ENCODE data around the gene C3orf18. TPM values are rescaled to one million over a fixed set of nuclear protein-coding genes. Genes with fewer than 3 reads are reported as not detected.

C3orf18 gene
- total and polyA plus RNA-seq, 12 donors, result 6.6 to 44.3 (median 14.7) TPM

DNA sequence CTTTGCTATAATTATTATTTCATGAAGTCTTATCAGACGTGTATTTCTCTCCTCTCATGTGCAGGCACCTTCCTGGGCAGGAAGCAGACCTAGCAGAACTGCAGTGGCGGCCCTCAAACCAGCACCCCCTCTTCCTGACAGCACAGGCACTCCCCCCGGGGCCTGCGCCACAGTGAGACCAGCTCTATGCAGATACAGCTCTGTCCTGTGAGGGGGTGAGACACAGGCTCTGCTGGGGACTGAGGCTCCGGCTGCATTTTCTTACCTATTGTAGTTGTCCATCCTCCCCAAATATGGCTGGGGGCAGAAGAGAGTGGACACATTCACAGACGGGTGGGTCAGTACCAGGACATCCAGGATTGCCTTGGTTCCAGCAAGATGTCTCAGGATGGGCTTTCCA is 39.0 kb upstream of the C3orf18 start:
- peaks cover 0 to 18% of the 10 kb centered on the region in 2 donors for H3K36me3 ChIP-seq (replicated peaks in 1 of 2)
- DNase-seq, result no peak
- no peaks in the 10 kb centered on the region for H3K9me3 ChIP-seq (replicated peaks in 1 of 3)
- H3K4me3 ChIP-seq, result no peak overlapping the region
- TF ChIP-seq, protein P1, sequence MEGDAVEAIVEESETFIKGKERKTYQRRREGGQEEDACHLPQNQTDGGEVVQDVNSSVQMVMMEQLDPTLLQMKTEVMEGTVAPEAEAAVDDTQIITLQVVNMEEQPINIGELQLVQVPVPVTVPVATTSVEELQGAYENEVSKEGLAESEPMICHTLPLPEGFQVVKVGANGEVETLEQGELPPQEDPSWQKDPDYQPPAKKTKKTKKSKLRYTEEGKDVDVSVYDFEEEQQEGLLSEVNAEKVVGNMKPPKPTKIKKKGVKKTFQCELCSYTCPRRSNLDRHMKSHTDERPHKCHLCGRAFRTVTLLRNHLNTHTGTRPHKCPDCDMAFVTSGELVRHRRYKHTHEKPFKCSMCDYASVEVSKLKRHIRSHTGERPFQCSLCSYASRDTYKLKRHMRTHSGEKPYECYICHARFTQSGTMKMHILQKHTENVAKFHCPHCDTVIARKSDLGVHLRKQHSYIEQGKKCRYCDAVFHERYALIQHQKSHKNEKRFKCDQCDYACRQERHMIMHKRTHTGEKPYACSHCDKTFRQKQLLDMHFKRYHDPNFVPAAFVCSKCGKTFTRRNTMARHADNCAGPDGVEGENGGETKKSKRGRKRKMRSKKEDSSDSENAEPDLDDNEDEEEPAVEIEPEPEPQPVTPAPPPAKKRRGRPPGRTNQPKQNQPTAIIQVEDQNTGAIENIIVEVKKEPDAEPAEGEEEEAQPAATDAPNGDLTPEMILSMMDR (IDR thresholded peaks at IDR 0.05), result no peak
- TF ChIP-seq POLR2A (IDR thresholded peaks at IDR 0.05), result no peak
- 64 to 67% (median 65%) methylated on average over 6 of the region's 6 CpGs for WGBS, 4 donors
- no peak overlapping the region for H3K27ac ChIP-seq
- H3K4me1 ChIP-seq (replicated peaks in 1 of 2), result peaks cover 18 to 31% of the 10 kb centered on the region in 2 donors
- intact Hi-C loops (cut with DNase I), result no loop called here
- H3K27me3 ChIP-seq, result no peaks in the 10 kb centered on the region

DNA sequence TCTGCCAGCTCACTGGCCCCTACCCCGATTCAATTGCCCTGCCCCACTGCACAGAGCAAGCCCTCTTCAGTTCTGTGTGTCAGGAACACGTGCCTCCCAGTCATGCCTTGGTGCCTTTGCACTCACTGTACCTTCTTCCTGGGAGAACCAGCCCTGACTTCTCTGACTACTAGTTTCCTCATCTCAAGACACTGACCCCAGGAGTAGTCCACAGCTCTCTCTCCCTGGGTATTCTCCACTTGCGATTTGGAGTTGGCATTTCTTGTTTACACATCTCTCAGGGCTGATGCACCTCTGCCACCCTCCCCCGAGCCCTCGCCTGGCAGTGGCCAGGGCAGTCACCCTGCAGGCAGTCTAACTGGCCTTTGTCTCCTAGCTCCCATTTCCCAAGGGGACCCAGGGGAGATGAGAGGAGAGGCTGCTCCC is 38.4 kb upstream of the C3orf18 start:
- H3K4me3 ChIP-seq, result no peak overlapping the region
- intact Hi-C loops (cut with DNase I), result no loop called here
- H3K27me3 ChIP-seq, result no peaks in the 10 kb centered on the region
- 72 to 82% (median 80%) methylated on average over 5 of the region's 5 CpGs for WGBS, 4 donors
- H3K36me3 ChIP-seq (replicated peaks in 1 of 2), result peaks cover 0 to 18% of the 10 kb centered on the region in 2 donors
- H3K4me1 ChIP-seq (replicated peaks in 1 of 2), result peaks cover 19 to 36% of the 10 kb centered on the region in 2 donors
- peak overlapping the region in 1 of 5 donors; percentile 48 for H3K27ac ChIP-seq
- no peaks in the 10 kb centered on the region for H3K9me3 ChIP-seq (replicated peaks in 1 of 3)
- TF ChIP-seq POLR2A (IDR thresholded peaks at IDR 0.05), result no peak
- TF ChIP-seq, protein P1 (IDR thresholded peaks at IDR 0.05), result no peak
- DNase-seq, result peak in 1 of 7 donors; percentile 19

DNA sequence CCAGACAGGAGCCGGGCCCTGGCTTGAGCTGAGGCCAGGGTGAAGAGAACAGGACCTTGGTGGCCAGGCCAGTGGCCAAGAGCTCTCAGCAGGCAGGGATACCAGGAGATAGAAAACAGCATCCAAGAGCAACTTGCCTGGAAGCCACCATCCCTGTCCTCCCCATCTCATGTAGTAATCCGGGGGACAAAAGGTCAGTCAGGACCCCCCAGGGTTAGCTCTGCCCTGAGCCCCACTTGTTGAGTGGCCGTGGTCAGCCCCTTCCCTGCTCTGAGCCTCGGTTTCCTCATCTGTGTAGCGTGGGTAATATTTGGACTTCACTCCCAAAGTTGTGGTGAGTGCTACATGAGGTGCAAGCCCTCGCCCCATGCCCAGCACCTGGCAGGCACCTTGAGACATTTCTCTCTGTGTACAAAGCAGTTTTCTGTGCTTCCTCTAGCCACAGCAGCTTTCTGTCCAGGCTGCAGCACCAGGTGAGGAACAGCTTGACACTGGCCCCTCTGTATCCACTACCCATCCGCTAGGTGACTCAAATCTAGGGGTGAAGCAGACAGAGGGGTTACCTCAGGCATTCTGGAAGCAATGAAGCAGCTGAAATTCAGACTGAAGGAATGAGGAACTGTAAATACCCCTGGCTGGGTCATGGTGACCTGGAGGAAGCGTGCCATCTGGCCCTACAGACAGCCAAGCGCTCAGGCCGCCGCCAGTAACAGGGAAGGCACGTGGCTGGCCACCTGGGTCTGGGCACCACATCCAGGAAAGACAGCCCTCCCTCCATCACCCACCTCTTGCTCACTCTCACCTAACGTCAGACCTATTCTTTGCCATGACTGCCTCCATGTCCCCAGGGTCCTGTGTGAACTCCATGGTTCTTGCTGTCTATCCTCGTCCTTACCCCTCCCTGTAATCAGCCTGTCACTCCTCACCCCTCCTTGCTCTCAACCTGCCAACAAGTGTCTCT is 37.4 kb upstream of the C3orf18 start:
- WGBS, 4 donors, result 60 to 82% (median 77%) methylated on average over 10 to 14 of the region's 14 CpGs
- Histone ChIP-seq H3K4me3 (no peak overlapping the region), H3K27me3 (no peaks in the 10 kb centered on the region), H3K9me3 (replicated peaks in 1 of 3) (no peaks in the 10 kb centered on the region), H3K4me1 (replicated peaks in 1 of 2) (peaks cover 28 to 36% of the 10 kb centered on the region in 2 donors), H3K27ac (peak overlapping the region in 1 of 5 donors; percentile 48), H3K36me3 (replicated peaks in 1 of 2) (peaks cover 0 to 18% of the 10 kb centered on the region in 2 donors)
- intact Hi-C loops (cut with DNase I), result no loop called here
- DNase-seq, result peak in 3 of 7 donors; percentile 39 to 46 (median 39)
- TF ChIP-seq, protein P1 (IDR thresholded peaks at IDR 0.05), result no peak

DNA sequence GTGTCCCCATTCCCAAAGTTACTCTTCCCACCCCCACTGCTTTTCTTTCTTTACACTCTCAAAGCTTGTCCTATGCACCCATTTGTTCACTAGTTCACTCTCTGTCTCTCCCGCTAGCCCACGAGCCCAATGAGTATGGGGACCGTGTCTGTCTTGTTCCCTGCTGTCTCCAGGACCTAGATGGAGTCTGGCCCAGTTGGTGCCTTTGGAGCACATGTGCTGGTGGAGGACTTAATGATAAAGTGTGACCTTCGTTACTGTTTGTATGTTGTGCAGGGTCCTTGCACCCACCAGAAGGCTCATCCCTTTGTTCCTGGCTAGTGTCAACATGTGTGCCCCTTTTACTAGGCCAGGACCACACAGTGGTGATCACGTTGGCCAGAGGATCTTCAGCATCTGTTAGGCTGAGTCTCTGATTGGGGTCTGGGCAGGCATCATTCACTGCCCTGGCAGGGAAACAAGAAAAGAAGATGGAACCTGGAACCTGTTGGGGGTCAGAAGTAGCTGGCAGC is 36.6 kb upstream of the C3orf18 start:
- 85 to 91% (median 89%) methylated on average over 5 of the region's 5 CpGs for WGBS, 4 donors
- H3K27me3 ChIP-seq, result no peaks in the 10 kb centered on the region
- peaks cover 0 to 18% of the 10 kb centered on the region in 2 donors for H3K36me3 ChIP-seq (replicated peaks in 1 of 2)
- DNase-seq, result peak in 1 of 7 donors; percentile 20
- TF ChIP-seq, protein P1 (IDR thresholded peaks at IDR 0.05), result no peak
- no peak for TF ChIP-seq POLR2A (IDR thresholded peaks at IDR 0.05)
- intact Hi-C loops (cut with DNase I), result no loop called here
- H3K4me1 ChIP-seq (replicated peaks in 1 of 2), result peaks cover 31 to 36% of the 10 kb centered on the region in 2 donors
- no peak overlapping the region for H3K4me3 ChIP-seq
- no peaks in the 10 kb centered on the region for H3K9me3 ChIP-seq (replicated peaks in 1 of 3)
- no peak overlapping the region for H3K27ac ChIP-seq

All from adrenal gland (tissue), 12 donors.